GM23248 (cell line): Measurements from ENCODE around the gene TWSG1. TPM values are rescaled to one million over a fixed set of nuclear protein-coding genes. Genes with fewer than 3 reads are reported as not detected.
A peak's percentile ranks its signal among the peaks of the same experiment; 100 is the strongest.
"Not testable (repeated sequence)": the region's sequence is repeated elsewhere in the genome, so short reads cannot be mapped to it uniquely, and the experiment has no call there.

Source experiments
- DNase-seq: peaks from one replicate; pipeline ENCODE4 v3.0.0-alpha.2; 2015
- H2AFZ ChIP-seq: fragments of 200-600 bp; sonication (generic); 2 replicates; pipeline ENCODE4 v1.6.1; 2016; ENCODE audit warnings: antibody characterized with exemption
- H3F3A ChIP-seq: fragments of 200-600 bp; sonication (generic); 2 replicates; pipeline ENCODE4 v1.6.1; 2016; ENCODE audit warnings: mild to moderate bottlenecking, antibody characterized with exemption, mixed run types; ENCODE audit not compliant: insufficient read depth
- H3K27ac ChIP-seq: fragments of 200-600 bp; sonication (generic); 2 replicates; pipeline ENCODE4 v1.5.1; 2016; ENCODE audit warnings: mild to moderate bottlenecking
- H3K27me3 ChIP-seq: fragments of 200-600 bp; sonication (generic); replicated peaks from 2 replicates; pipeline ENCODE4 v1.6.1; 2016; ENCODE audit warnings: mild to moderate bottlenecking; ENCODE audit not compliant: insufficient read depth
- H3K36me3 ChIP-seq: fragments of 200-600 bp; sonication (generic); 2 replicates; pipeline ENCODE4 v1.6.1; 2016; ENCODE audit warnings: low read depth, mild to moderate bottlenecking
- H3K4me1 ChIP-seq: fragments of 200-600 bp; sonication (generic); 2 replicates; pipeline ENCODE4 v1.6.1; 2016; ENCODE audit warnings: mild to moderate bottlenecking; ENCODE audit not compliant: insufficient read depth
- H3K4me2 ChIP-seq: fragments of 200-600 bp; sonication (generic); one replicate; pipeline ENCODE4 v1.6.1; 2016; ENCODE audit warnings: mild to moderate bottlenecking; ENCODE audit not compliant: unreplicated experiment
- H3K4me3 ChIP-seq: fragments of 200-600 bp; sonication (generic); 2 replicates; pipeline ENCODE4 v1.5.1; 2016; ENCODE audit warnings: mild to moderate bottlenecking
- H3K79me2 ChIP-seq: fragments of 200-600 bp; sonication (generic); 2 replicates; pipeline ENCODE4 v1.6.1; 2016; ENCODE audit warnings: mild to moderate bottlenecking; ENCODE audit not compliant: insufficient read depth
- H3K9ac ChIP-seq: fragments of 200-600 bp; sonication (generic); 2 replicates; pipeline ENCODE4 v1.6.1; 2016; ENCODE audit warnings: mild to moderate bottlenecking
- H3K9me2 ChIP-seq: fragments of 200-600 bp; sonication (generic); 2 replicates; pipeline ENCODE4 v1.6.1; 2016; ENCODE audit warnings: mixed run types, mild to moderate bottlenecking, moderate library complexity; ENCODE audit not compliant: insufficient read depth
- H3K9me3 ChIP-seq: fragments of 200-600 bp; sonication (generic); one replicate; pipeline ENCODE4 v1.6.1; 2017; ENCODE audit warnings: low read depth
- H4K20me1 ChIP-seq: fragments of 200-600 bp; sonication (generic); 2 replicates; pipeline ENCODE4 v1.6.0; 2016; ENCODE audit not compliant: insufficient read depth
- EZH2 ChIP-seq: fragments of 200-600 bp; sonication (generic); IDR thresholded peaks from 2 replicates; pipeline ENCODE4 v1.6.1; 2018; ENCODE audit warnings: antibody characterized with exemption, mild to moderate bottlenecking; ENCODE audit not compliant: insufficient read depth, poor library complexity, severe bottlenecking
- EZH2phosphoT487 ChIP-seq: fragments of 200-600 bp; sonication (generic); IDR thresholded peaks from 2 replicates; pipeline ENCODE4 v1.6.1; 2018; ENCODE audit warnings: antibody characterized with exemption, moderate library complexity, mild to moderate bottlenecking, low read depth; ENCODE audit not compliant: insufficient read depth
- WGBS, 2 experiments: methylation state at CpG; one replicate each; pipeline ENCODE4 v1.1.6; 2015 to 2017; ENCODE audit warnings: low lambda C conversion rate in 2 of 2, low coverage in 1 of 2; ENCODE audit errors: missing lambda C conversion rate in 2 of 2; 5-methylcytosine and 5-hydroxymethylcytosine counted together
- in situ Hi-C: fragments of 300-500 bp; cut with MboI; formaldehyde crosslinking; loops from 2 replicates; pipeline ENCODE4 v1.15.0; 2020
- polyA plus RNA-seq: library from polyadenylated mRNA; unstranded; fragments of >200 nt; fragmentation: Nextera tagmentation; extraction: Ambion mirVana; gene quantifications from 2 replicates; pipeline ENCODE4 v1.2.1, GENCODE V29; 2016
- total RNA-seq: library from RNA; depleted of rRNA; stranded (reverse); fragments of >200 nt; shearing (Covaris generic); gene quantifications from 2 replicates; pipeline ENCODE4 v1.2.3, GENCODE V29; 2014; rRNA removed

TWSG1 gene
- total and polyA plus RNA-seq, 2 experiments from 2014 or later: 113 to 136 TPM

DNA sequence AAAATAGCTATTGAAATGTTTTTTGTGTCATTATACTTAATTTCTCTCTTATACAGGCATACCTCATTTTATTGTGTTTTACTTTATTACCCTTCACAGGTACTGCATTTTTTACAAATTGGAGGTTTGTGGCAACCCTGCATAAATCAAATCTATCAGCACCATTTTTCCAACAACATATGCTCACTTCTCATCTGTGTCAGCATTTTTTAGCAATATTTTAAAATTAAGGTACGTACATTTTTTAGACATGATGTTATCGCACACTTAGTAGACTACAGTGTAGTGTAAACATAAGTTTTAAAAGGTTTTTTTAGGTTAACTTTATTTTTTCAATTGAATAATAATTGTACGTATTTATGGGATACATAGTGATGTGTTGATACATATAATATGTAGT, 110.0 kb downstream of the TWSG1 start:
- in situ Hi-C loops: no loop called here
- TF ChIP-seq EZH2phosphoT487: no peak
- TF ChIP-seq EZH2: no peak

DNA sequence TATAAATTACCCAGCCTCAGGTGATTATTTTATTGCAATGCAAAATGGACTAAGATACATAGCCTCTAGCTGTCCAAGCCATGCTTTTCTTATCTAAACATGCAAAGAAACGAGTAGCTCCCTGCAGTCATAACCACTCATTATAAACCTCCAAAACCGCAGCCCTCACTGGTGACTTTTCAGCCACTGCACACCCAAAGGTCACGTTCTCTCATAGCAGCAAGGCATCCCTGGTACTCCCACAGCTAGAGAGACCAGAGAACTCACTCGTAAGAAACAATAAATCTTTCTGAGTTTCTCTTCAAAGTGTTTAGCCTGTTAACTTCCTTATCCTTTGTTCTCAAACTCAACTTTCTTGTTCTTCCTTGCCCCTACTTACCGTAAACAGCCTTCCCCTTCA, 112.3 kb downstream of the TWSG1 start:
- Histone ChIP-seq H4K20me1 (no peaks in the 10 kb centered on the region), H3K9me3 (no peaks in the 10 kb centered on the region), H3K4me3 (no peak overlapping the region), H3F3A (no peaks in the 10 kb centered on the region; the same call in 1 of the 2 replicates), H3K27ac (no peak overlapping the region), H3K4me2 (no peak overlapping the region), H3K4me1 (no peaks in the 10 kb centered on the region), H3K36me3 (no peaks in the 10 kb centered on the region), H2AFZ (no peak overlapping the region), H3K9me2 (no peaks in the 10 kb centered on the region), H3K9ac (no peak overlapping the region), H3K79me2 (no peaks in the 10 kb centered on the region), H3K27me3 (no peaks in the 10 kb centered on the region)
- DNase-seq: no peak
- no peak for TF ChIP-seq EZH2
- no peak for TF ChIP-seq EZH2phosphoT487
- in situ Hi-C loops: no loop called here
- WGBS, 2 experiments: 61% methylated on average over 5 of the region's 5 CpGs

More for the DNA sequence above, 110.0 kb downstream of the TWSG1 start:
- H3K4me3 ChIP-seq: no peak overlapping the region
- H3K9me2 ChIP-seq: no peaks in the 10 kb centered on the region
- H3F3A ChIP-seq: no peaks in the 10 kb centered on the region
- no peaks in the 10 kb centered on the region for H3K36me3 ChIP-seq
- H3K4me1 ChIP-seq: no peaks in the 10 kb centered on the region
- no peak overlapping the region for H3K4me2 ChIP-seq
- no peaks in the 10 kb centered on the region for H4K20me1 ChIP-seq
- no peak for DNase-seq
- no peak overlapping the region for H2AFZ ChIP-seq
- WGBS, 2 experiments: 89 to 93% methylated on average over 3 of the region's 3 CpGs
- H3K27me3 ChIP-seq: no peaks in the 10 kb centered on the region
- no peaks in the 10 kb centered on the region for H3K9me3 ChIP-seq
- H3K79me2 ChIP-seq: no peaks in the 10 kb centered on the region
- H3K9ac ChIP-seq: no peak overlapping the region
- H3K27ac ChIP-seq: no peak overlapping the region

DNA sequence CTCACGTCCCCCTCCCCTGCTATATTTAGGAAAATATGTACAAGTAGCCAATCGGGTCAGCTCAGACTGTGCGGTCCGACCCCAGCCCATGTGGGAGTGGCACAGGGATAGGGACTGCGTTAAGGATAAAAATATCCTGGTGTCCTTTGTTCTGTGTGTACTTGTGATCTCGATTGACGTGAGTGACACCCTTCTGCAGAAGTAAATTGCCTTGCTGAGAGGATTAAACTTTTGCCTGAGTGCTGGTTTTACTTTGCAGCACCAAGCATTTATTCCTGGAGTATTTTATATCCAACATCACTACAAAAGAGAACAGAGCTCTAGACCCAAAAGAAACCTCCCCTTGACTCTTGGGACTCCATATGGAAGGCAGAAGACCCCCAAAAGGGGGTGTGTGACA, 112.8 kb downstream of the TWSG1 start:
- DNase-seq: no peak
- Histone ChIP-seq H3K79me2 (no peaks in the 10 kb centered on the region), H3K4me1 (no peaks in the 10 kb centered on the region), H3K9me3 (no peaks in the 10 kb centered on the region), H3K4me3 (no peak overlapping the region), H3K27me3 (no peaks in the 10 kb centered on the region), H4K20me1 (no peaks in the 10 kb centered on the region), H3K27ac (no peak overlapping the region), H3K4me2 (no peak overlapping the region), H3K36me3 (no peaks in the 10 kb centered on the region), H3K9ac (no peak overlapping the region), H3F3A (no peaks in the 10 kb centered on the region; the same call in 1 of the 2 replicates), H3K9me2 (no peaks in the 10 kb centered on the region), H2AFZ (no peak overlapping the region)
- WGBS, 2 experiments: 75 to 76% methylated on average over 7 of the region's 7 CpGs
- in situ Hi-C loops: no loop called here
- no peak for TF ChIP-seq EZH2
- no peak for TF ChIP-seq EZH2phosphoT487

DNA sequence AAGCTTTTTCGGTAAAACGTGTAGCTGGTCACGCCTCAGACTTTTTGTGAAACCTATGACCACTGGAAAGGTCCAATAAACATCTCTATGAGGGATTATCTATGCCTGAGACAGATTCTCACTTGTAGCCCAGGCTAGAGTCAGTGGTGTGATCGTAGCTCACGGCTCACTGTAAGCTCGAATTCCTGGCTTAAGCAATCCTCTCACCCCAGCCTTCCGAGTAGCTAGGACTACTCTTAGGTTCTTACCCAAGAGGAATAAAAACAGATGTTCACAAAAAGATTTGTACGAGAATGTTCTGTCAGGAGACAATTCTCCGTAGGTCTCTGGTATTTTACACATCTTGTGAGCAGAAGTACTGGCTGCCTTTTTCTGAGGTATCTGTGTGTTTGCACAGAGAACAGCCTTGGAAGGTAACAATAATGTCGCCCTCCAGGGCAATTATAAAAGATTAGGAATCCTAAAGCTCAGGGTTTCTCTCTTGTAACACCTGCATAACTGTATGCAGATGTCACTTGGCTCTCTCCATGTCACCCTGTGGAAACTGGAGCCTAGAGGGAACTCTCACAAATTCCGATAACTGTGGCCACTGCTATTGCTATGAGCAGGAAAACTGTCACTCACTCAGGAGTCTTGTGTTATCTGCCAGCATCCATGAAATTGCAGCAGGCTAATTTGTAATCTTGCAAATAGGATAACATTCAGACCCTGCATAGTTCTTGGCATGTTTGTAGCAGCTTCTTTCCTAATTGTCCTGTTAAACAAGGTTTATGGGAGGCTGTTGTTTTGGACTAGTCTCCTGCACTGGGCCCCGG, 115.2 kb downstream of the TWSG1 start:
- no peaks in the 10 kb centered on the region for H3K9me3 ChIP-seq
- H3K9ac ChIP-seq: no peak overlapping the region
- H4K20me1 ChIP-seq: no peaks in the 10 kb centered on the region
- no peaks in the 10 kb centered on the region for H3K27me3 ChIP-seq
- in situ Hi-C loops: no loop called here
- H3K79me2 ChIP-seq: no peaks in the 10 kb centered on the region
- peak overlapping the region; percentile 31; the same call in 1 of the 2 replicates for H2AFZ ChIP-seq
- no peak overlapping the region for H3K4me2 ChIP-seq
- DNase-seq: no peak
- H3K27ac ChIP-seq: no peak overlapping the region
- no peaks in the 10 kb centered on the region for H3K9me2 ChIP-seq
- no peaks in the 10 kb centered on the region for H3K4me1 ChIP-seq
- TF ChIP-seq EZH2phosphoT487: no peak
- no peak for TF ChIP-seq EZH2
- H3F3A ChIP-seq: no peaks in the 10 kb centered on the region; the same call in 1 of the 2 replicates
- no peaks in the 10 kb centered on the region for H3K36me3 ChIP-seq
- H3K4me3 ChIP-seq: no peak overlapping the region
- 38 to 39% methylated on average over 12 of the region's 12 CpGs for WGBS, 2 experiments

DNA sequence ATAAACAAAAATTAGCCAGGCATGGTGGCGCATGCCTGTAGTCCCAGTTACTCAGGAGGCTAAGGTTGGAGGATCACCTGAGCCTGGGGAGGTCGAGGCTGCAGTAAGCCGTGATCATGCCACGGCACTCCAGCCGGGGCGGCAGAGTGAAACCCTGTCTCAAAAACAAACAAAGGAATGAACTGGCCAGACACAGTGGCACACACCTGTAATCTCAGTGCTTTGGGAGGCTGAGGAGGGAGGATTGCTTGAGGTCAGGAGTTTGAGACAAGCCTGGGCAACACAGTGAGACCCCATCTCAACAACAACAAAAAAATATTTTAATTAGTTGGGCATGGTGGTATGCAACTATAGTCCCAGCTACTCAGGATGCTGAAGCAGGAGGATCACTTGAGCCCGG, 116.3 kb downstream of the TWSG1 start:
- H3K4me3 ChIP-seq, H3K9me3 ChIP-seq, H3K9me2 ChIP-seq, H3F3A ChIP-seq, H3K27ac ChIP-seq, H3K9ac ChIP-seq, H4K20me1 ChIP-seq, H3K79me2 ChIP-seq, in situ Hi-C loops, H3K4me1 ChIP-seq, H3K4me2 ChIP-seq, H2AFZ ChIP-seq, H3K27me3 ChIP-seq, DNase-seq, H3K36me3 ChIP-seq: not testable (repeated sequence)
- WGBS, 2 experiments: 85 to 91% methylated on average over 7 of the region's 7 CpGs

Other genes with a start within 250 kb of the TWSG1 start
- 80.7 and 99.5 TPM in 2 replicates for gene NDUFV2, start 232.1 kb upstream of the TWSG1 start, total RNA-seq
- 205 and 208 TPM in 2 replicates for gene NDUFV2, start 232.1 kb upstream of the TWSG1 start, polyA plus RNA-seq
- gene ANKRD12, start 198.0 kb upstream of the TWSG1 start, total RNA-seq: 16.5 and 29.6 TPM in 2 replicates
- gene ANKRD12, start 198.0 kb upstream of the TWSG1 start, polyA plus RNA-seq: 30.4 and 34.8 TPM in 2 replicates
- 83.9 and 90.4 TPM in 2 replicates for gene RALBP1, start 140.7 kb downstream of the TWSG1 start, total RNA-seq
- 44.7 and 49.9 TPM in 2 replicates for gene RALBP1, start 140.7 kb downstream of the TWSG1 start, polyA plus RNA-seq